Measurements from ENCODE around the gene PRKD2. TPM values are rescaled to one million over a fixed set of nuclear protein-coding genes. Genes with fewer than 3 reads are reported as not detected.

PRKD2 gene
- total RNA-seq, 1 donor from 2014 or later: 132 TPM

DNA sequence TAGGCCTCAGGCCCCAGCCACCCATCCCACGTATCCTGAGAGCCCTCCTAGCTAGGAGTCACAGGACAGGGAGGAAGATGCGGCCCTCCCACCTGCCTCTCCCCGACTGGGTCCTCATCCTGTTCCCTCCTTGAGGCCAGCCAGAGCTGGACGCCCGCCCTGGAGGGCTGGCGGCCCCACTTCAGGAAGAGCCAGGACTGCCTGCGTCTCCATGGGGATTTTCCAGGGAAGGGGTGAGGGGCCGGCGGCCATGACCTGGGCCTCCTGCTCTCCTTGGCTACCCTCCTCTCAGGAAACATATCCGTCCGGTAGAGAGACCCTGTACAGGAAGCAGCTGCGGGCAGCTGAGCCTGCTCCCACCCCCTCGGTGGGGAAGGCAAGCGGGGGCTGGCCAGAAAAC is 11.3 kb upstream of the PRKD2 start:
- Mint-ChIP-seq H3K4me3 (ENCODE audit: unreplicated experiment) (no peak overlapping the region), H3K36me3 (ENCODE audit: low read depth, unreplicated experiment) (peaks cover 37% of the 10 kb centered on the region), H3K27me3 (ENCODE audit: unreplicated experiment) (peaks cover 18% of the 10 kb centered on the region), H3K9me3 (ENCODE audit: unreplicated experiment) (no peaks in the 10 kb centered on the region), H3K27ac (ENCODE audit: unreplicated experiment) (peak overlapping the region; percentile 85), H3K4me1 (ENCODE audit: unreplicated experiment) (peaks cover 17% of the 10 kb centered on the region)
- peak; percentile 33 for DNase-seq (ENCODE audit: low spot score)
- TF ChIP-seq, protein P1, sequence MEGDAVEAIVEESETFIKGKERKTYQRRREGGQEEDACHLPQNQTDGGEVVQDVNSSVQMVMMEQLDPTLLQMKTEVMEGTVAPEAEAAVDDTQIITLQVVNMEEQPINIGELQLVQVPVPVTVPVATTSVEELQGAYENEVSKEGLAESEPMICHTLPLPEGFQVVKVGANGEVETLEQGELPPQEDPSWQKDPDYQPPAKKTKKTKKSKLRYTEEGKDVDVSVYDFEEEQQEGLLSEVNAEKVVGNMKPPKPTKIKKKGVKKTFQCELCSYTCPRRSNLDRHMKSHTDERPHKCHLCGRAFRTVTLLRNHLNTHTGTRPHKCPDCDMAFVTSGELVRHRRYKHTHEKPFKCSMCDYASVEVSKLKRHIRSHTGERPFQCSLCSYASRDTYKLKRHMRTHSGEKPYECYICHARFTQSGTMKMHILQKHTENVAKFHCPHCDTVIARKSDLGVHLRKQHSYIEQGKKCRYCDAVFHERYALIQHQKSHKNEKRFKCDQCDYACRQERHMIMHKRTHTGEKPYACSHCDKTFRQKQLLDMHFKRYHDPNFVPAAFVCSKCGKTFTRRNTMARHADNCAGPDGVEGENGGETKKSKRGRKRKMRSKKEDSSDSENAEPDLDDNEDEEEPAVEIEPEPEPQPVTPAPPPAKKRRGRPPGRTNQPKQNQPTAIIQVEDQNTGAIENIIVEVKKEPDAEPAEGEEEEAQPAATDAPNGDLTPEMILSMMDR (IDR thresholded peaks at IDR 0.05; ENCODE audit: unreplicated experiment): no peak

DNA sequence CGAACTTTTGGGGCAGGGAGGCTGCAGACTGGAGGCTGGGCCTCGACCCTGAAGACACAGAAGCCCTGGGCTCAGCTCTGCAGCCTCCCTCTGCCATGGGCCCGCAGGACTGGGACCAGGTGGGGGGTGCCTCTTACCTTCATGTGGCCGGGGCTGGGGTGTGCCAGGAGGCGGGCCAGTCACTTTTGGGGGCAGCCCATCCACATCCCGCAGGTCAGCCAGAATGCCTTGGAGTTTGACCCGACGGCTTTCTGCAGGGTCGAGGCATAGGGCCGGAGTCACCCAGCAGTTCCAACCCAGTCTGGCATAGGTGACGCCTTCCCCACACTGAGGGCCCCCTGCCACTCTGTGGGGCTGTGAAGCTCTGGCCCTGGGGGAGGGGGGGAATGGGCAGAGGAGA is 10.8 kb upstream of the PRKD2 start:
- TF ChIP-seq, protein P1 (IDR thresholded peaks at IDR 0.05; ENCODE audit: unreplicated experiment): no peak
- H3K27ac Mint-ChIP-seq (ENCODE audit: unreplicated experiment): no peak overlapping the region
- peaks cover 18% of the 10 kb centered on the region for H3K27me3 Mint-ChIP-seq (ENCODE audit: unreplicated experiment)
- H3K4me1 Mint-ChIP-seq (ENCODE audit: unreplicated experiment): peaks cover 17% of the 10 kb centered on the region
- peaks cover 37% of the 10 kb centered on the region for H3K36me3 Mint-ChIP-seq (ENCODE audit: low read depth, unreplicated experiment)
- no peak for DNase-seq (ENCODE audit: low spot score)
- no peaks in the 10 kb centered on the region for H3K9me3 Mint-ChIP-seq (ENCODE audit: unreplicated experiment)
- H3K4me3 Mint-ChIP-seq (ENCODE audit: unreplicated experiment): no peak overlapping the region

DNA sequence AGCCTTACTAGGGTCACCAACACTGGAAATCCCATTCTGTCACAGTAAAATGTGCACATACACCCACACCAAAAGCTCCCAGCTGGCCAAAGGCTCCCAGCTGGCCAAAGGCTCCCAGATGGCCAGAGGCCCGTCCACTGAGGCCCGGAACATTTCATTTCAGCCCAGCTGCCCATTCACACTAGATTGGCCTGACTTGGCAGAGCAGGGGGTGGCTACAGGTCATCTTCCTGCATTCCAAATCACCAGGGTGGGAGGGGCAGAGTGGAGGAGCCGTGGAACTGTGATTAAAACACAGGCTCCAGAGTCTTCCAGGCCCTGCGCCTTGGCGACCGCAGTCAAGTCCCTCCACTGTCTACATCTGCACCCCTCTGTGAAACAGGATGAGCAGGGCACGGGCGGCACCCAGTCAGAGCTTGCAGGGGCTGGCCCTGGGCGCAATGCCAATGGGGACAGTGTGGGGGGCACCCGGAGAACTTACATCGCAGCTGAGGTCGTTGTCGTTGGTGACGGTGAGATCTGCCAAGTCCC is 10.1 kb upstream of the PRKD2 start:
- H3K27ac Mint-ChIP-seq (ENCODE audit: unreplicated experiment): peak overlapping the region; percentile 31
- H3K9me3 Mint-ChIP-seq (ENCODE audit: unreplicated experiment): no peaks in the 10 kb centered on the region
- no peak for DNase-seq (ENCODE audit: low spot score)
- peaks cover 20% of the 10 kb centered on the region for H3K27me3 Mint-ChIP-seq (ENCODE audit: unreplicated experiment)
- H3K4me1 Mint-ChIP-seq (ENCODE audit: unreplicated experiment): peaks cover 20% of the 10 kb centered on the region
- no peak overlapping the region for H3K4me3 Mint-ChIP-seq (ENCODE audit: unreplicated experiment)
- TF ChIP-seq, protein P1 (IDR thresholded peaks at IDR 0.05; ENCODE audit: unreplicated experiment): no peak
- H3K36me3 Mint-ChIP-seq (ENCODE audit: low read depth, unreplicated experiment): peaks cover 37% of the 10 kb centered on the region

DNA sequence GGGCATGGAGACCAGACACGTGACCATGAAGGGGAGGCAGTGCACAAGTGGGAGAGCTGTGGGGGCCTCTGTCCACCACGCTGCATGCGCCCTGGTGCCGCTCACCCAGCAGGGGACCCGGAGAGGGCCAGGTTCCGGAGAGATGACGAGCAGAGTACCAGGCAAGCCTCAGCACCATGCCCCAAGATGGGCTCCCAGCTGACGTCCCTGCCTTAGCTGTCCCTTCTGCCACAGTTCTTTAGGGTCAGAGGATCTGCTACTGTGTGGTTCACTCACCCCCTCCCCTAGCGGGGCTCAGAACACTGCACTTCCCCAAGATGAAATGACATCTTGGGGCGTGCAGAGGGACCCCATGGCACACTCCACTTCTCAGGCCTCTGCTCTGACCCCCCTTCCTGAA is 9.6 kb upstream of the PRKD2 start:
- Mint-ChIP-seq H3K9me3 (ENCODE audit: unreplicated experiment) (no peaks in the 10 kb centered on the region), H3K4me1 (ENCODE audit: unreplicated experiment) (peaks cover 23% of the 10 kb centered on the region), H3K27ac (ENCODE audit: unreplicated experiment) (peak overlapping the region; percentile 57), H3K36me3 (ENCODE audit: low read depth, unreplicated experiment) (peaks cover 33% of the 10 kb centered on the region), H3K27me3 (ENCODE audit: unreplicated experiment) (peaks cover 18% of the 10 kb centered on the region), H3K4me3 (ENCODE audit: unreplicated experiment) (peak overlapping the region; percentile 77)
- TF ChIP-seq, protein P1 (IDR thresholded peaks at IDR 0.05; ENCODE audit: unreplicated experiment): no peak
- DNase-seq (ENCODE audit: low spot score): no peak

DNA sequence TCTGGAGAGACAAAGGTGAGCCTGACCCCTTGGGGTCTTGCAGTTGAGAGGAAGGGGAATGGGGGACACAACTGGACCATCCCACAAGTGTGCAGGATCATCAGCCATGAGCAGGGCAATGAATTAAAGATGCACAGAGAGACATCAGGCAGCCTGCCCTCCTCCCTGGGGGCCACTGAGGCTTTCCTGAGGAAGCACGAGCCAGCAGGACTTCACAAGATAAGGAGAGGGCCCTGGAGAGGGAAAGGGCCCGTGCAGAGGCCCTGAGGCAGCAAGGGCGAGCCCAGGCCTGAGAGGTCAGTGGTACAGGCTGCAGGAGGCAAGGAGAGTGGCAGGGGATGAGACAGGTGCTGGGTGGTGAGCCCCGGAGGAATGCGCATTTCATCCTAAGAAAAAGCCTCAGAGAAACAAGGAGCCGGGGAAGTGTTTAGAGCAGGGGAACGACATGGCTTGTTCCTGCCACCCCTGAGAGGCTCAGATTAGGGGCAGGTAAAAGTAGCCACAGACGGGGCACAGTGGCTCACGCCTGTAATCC is 9.0 kb upstream of the PRKD2 start:
- Mint-ChIP-seq H3K27ac (ENCODE audit: unreplicated experiment) (peak overlapping the region; percentile 61), H3K9me3 (ENCODE audit: unreplicated experiment) (no peaks in the 10 kb centered on the region), H3K4me3 (ENCODE audit: unreplicated experiment) (peak overlapping the region; percentile 77), H3K36me3 (ENCODE audit: low read depth, unreplicated experiment) (peaks cover 31% of the 10 kb centered on the region), H3K4me1 (ENCODE audit: unreplicated experiment) (peaks cover 23% of the 10 kb centered on the region), H3K27me3 (ENCODE audit: unreplicated experiment) (peaks cover 15% of the 10 kb centered on the region)
- DNase-seq (ENCODE audit: low spot score): no peak
- TF ChIP-seq, protein P1 (IDR thresholded peaks at IDR 0.05; ENCODE audit: unreplicated experiment): no peak
